C4-2B (cell line): ENCODE results near the gene MTHFD2L.

ENCODE experiments used
- ZFX ChIP-seq: fragments of 450-650 bp; IDR thresholded peaks from 2 replicates; pipeline ENCODE4 v1.6.1; 2017
- TF ChIP-seq, protein P1 (sequence below): fragments of 450-650 bp; conservative IDR thresholded peaks from 2 replicates; pipeline ENCODE4 v1.5.1; 2017; ENCODE audit warnings: mild to moderate bottlenecking

GRCh38 chr4:74178798-74179197 is 20.9 kb downstream of the MTHFD2L start:
- TF ChIP-seq, protein P1, sequence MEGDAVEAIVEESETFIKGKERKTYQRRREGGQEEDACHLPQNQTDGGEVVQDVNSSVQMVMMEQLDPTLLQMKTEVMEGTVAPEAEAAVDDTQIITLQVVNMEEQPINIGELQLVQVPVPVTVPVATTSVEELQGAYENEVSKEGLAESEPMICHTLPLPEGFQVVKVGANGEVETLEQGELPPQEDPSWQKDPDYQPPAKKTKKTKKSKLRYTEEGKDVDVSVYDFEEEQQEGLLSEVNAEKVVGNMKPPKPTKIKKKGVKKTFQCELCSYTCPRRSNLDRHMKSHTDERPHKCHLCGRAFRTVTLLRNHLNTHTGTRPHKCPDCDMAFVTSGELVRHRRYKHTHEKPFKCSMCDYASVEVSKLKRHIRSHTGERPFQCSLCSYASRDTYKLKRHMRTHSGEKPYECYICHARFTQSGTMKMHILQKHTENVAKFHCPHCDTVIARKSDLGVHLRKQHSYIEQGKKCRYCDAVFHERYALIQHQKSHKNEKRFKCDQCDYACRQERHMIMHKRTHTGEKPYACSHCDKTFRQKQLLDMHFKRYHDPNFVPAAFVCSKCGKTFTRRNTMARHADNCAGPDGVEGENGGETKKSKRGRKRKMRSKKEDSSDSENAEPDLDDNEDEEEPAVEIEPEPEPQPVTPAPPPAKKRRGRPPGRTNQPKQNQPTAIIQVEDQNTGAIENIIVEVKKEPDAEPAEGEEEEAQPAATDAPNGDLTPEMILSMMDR: no peak
- no peak for TF ChIP-seq ZFX
